ENCODE results near the gene KLHL7.

Gene KLHL7

GRCh38 chr7:23200331-23200730, 94.7 kb downstream of the KLHL7 start:
- Histone ChIP-seq H3K4me1 (ENCODE audit: control insufficient read depth, insufficient read depth, low read depth, low read length) (no peaks in the 10 kb centered on the region), H2AK5ac (ENCODE audit: low read length, severe bottlenecking) (no peak overlapping the region), H2BK15ac (ENCODE audit: low read depth, poor library complexity, severe bottlenecking) (no peak overlapping the region), H2AFZ (ENCODE audit: low read depth, low read length) (no peak overlapping the region), H2BK12ac (ENCODE audit: low read length in 2 of 2) (no peak overlapping the region), H3K79me1 (replicated peaks; ENCODE audit: low read length, poor library complexity, severe bottlenecking) (peaks cover 5% of the 10 kb centered on the region), H4K91ac (ENCODE audit: low read length) (no peak overlapping the region), H3K27me3 (ENCODE audit: control insufficient read depth in 1 of 2, insufficient read depth in 1 of 2, low read length in 2 of 2) (no peaks in the 10 kb centered on the region), H3K36me3 (ENCODE audit: control insufficient read depth in 1 of 2, insufficient read depth in 2 of 2, low read depth in 1 of 2, low read length in 2 of 2) (peaks cover 9 to 50% of the 10 kb centered on the region in 2 experiments), H2BK5ac (ENCODE audit: low read depth, low read length, poor library complexity, severe bottlenecking) (no peak overlapping the region), H3K23ac (ENCODE audit: low read length in 2 of 2) (no peak overlapping the region), H3K4me3 (ENCODE audit: insufficient read depth in 1 of 2, low read depth in 1 of 2, low read length in 2 of 2) (no peak overlapping the region), H3K4me2 (ENCODE audit: low read length, poor library complexity, severe bottlenecking) (no peak overlapping the region), H3K9ac (ENCODE audit: low read length) (no peak overlapping the region), H2BK120ac (ENCODE audit: low read depth, low read length) (no peak overlapping the region), H3K18ac (ENCODE audit: low read depth in 1 of 2, low read length in 2 of 2) (no peak overlapping the region), H3K14ac (ENCODE audit: low read length in 2 of 2) (no peak overlapping the region), H3K9me3 (ENCODE audit: control insufficient read depth, low read length) (no peaks in the 10 kb centered on the region), H4K8ac (ENCODE audit: low read length) (no peak overlapping the region), H3K27ac (ENCODE audit: low read length, poor library complexity, severe bottlenecking) (no peak overlapping the region), H3K4ac (ENCODE audit: low read depth in 1 of 2, low read length in 2 of 2) (no peak overlapping the region)
- no peak for DNase-seq
- WGBS, result 100% methylated on average over 2 of the region's 2 CpGs

GRCh38 chr7:23204241-23204640, 98.7 kb downstream of the KLHL7 start:
- peak; percentile 21 for DNase-seq
- Histone ChIP-seq H3K4me1 (ENCODE audit: control insufficient read depth, insufficient read depth, low read depth, low read length) (no peaks in the 10 kb centered on the region), H4K91ac (ENCODE audit: low read length) (no peak overlapping the region), H3K18ac (ENCODE audit: low read depth in 1 of 2, low read length in 2 of 2) (no peak overlapping the region), H3K9ac (ENCODE audit: low read length) (no peak overlapping the region), H3K14ac (ENCODE audit: low read length in 2 of 2) (no peak overlapping the region), H2AK5ac (ENCODE audit: low read length, severe bottlenecking) (no peak overlapping the region), H3K4me2 (ENCODE audit: low read length, poor library complexity, severe bottlenecking) (no peak overlapping the region), H3K36me3 (ENCODE audit: control insufficient read depth in 1 of 2, insufficient read depth in 2 of 2, low read depth in 1 of 2, low read length in 2 of 2) (peaks cover 16 to 29% of the 10 kb centered on the region in 2 experiments), H3K4ac (ENCODE audit: low read depth in 1 of 2, low read length in 2 of 2) (no peak overlapping the region), H2BK120ac (ENCODE audit: low read depth, low read length) (no peak overlapping the region), H3K23ac (ENCODE audit: low read length in 2 of 2) (no peak overlapping the region), H2BK15ac (ENCODE audit: low read depth, poor library complexity, severe bottlenecking) (no peak overlapping the region), H4K8ac (ENCODE audit: low read length) (no peak overlapping the region), H2BK12ac (ENCODE audit: low read length in 2 of 2) (no peak overlapping the region), H3K4me3 (ENCODE audit: insufficient read depth in 1 of 2, low read depth in 1 of 2, low read length in 2 of 2) (no peak overlapping the region), H2BK5ac (ENCODE audit: low read depth, low read length, poor library complexity, severe bottlenecking) (no peak overlapping the region), H2AFZ (ENCODE audit: low read depth, low read length) (no peak overlapping the region), H3K27me3 (ENCODE audit: control insufficient read depth in 1 of 2, insufficient read depth in 1 of 2, low read length in 2 of 2) (no peaks in the 10 kb centered on the region), H3K27ac (ENCODE audit: low read length, poor library complexity, severe bottlenecking) (no peak overlapping the region), H3K79me1 (replicated peaks; ENCODE audit: low read length, poor library complexity, severe bottlenecking) (peaks cover 1% of the 10 kb centered on the region), H3K9me3 (ENCODE audit: control insufficient read depth, low read length) (no peaks in the 10 kb centered on the region)
- WGBS, result no CpG with 5 or more reads among the region's 1 CpG

GRCh38 chr7:23205577-23205908, 100.0 kb downstream of the KLHL7 start:
- peaks cover 11 to 16% of the 10 kb centered on the region in 2 experiments for H3K36me3 ChIP-seq (ENCODE audit: control insufficient read depth in 1 of 2, insufficient read depth in 2 of 2, low read depth in 1 of 2, low read length in 2 of 2)
- DNase-seq, result no peak
- H3K79me1 ChIP-seq (replicated peaks; ENCODE audit: low read length, poor library complexity, severe bottlenecking), result no peaks in the 10 kb centered on the region
- WGBS, result 100% methylated on average over 1 of the region's 2 CpGs
- no peak overlapping the region for H2BK15ac ChIP-seq (ENCODE audit: low read depth, poor library complexity, severe bottlenecking)
- no peak overlapping the region for H2BK120ac ChIP-seq (ENCODE audit: low read depth, low read length)
- H3K18ac ChIP-seq (ENCODE audit: low read depth in 1 of 2, low read length in 2 of 2), result no peak overlapping the region
- H3K4me2 ChIP-seq (ENCODE audit: low read length, poor library complexity, severe bottlenecking), result no peak overlapping the region
- no peaks in the 10 kb centered on the region for H3K27me3 ChIP-seq (ENCODE audit: control insufficient read depth in 1 of 2, insufficient read depth in 1 of 2, low read length in 2 of 2)
- H3K9me3 ChIP-seq (ENCODE audit: control insufficient read depth, low read length), result no peaks in the 10 kb centered on the region
- no peak overlapping the region for H3K4ac ChIP-seq (ENCODE audit: low read depth in 1 of 2, low read length in 2 of 2)
- H2AK5ac ChIP-seq (ENCODE audit: low read length, severe bottlenecking), result no peak overlapping the region
- H3K14ac ChIP-seq (ENCODE audit: low read length in 2 of 2), result no peak overlapping the region
- peak overlapping the region; percentile 59 for H3K9ac ChIP-seq (ENCODE audit: low read length)
- no peak overlapping the region for H4K8ac ChIP-seq (ENCODE audit: low read length)
- no peak overlapping the region for H2AFZ ChIP-seq (ENCODE audit: low read depth, low read length)
- no peak overlapping the region for H3K23ac ChIP-seq (ENCODE audit: low read length in 2 of 2)
- no peak overlapping the region for H2BK12ac ChIP-seq (ENCODE audit: low read length in 2 of 2)
- H4K91ac ChIP-seq (ENCODE audit: low read length), result no peak overlapping the region
- no peak overlapping the region for H3K27ac ChIP-seq (ENCODE audit: low read length, poor library complexity, severe bottlenecking)
- no peak overlapping the region for H2BK5ac ChIP-seq (ENCODE audit: low read depth, low read length, poor library complexity, severe bottlenecking)
- no peaks in the 10 kb centered on the region for H3K4me1 ChIP-seq (ENCODE audit: control insufficient read depth, insufficient read depth, low read depth, low read length)
- no peak overlapping the region for H3K4me3 ChIP-seq (ENCODE audit: insufficient read depth in 1 of 2, low read depth in 1 of 2, low read length in 2 of 2)

- H2BK5ac ChIP-seq (ENCODE audit: low read depth, low read length, poor library complexity, severe bottlenecking), result no peak overlapping the region
- no peak overlapping the region for H3K4me3 ChIP-seq (ENCODE audit: insufficient read depth in 1 of 2, low read depth in 1 of 2, low read length in 2 of 2)
- H3K4me2 ChIP-seq (ENCODE audit: low read length, poor library complexity, severe bottlenecking), result no peak overlapping the region
- H2BK15ac ChIP-seq (ENCODE audit: low read depth, poor library complexity, severe bottlenecking), result no peak overlapping the region
- no peak overlapping the region for H3K18ac ChIP-seq (ENCODE audit: low read depth in 1 of 2, low read length in 2 of 2)
- no peak overlapping the region for H2BK12ac ChIP-seq (ENCODE audit: low read length in 2 of 2)
- no peak overlapping the region for H2AFZ ChIP-seq (ENCODE audit: low read depth, low read length)
- peak overlapping the region; percentile 59 for H3K9ac ChIP-seq (ENCODE audit: low read length)
- no peak overlapping the region for H4K91ac ChIP-seq (ENCODE audit: low read length)
- H2AK5ac ChIP-seq (ENCODE audit: low read length, severe bottlenecking), result no peak overlapping the region
- peaks cover 10 to 11% of the 10 kb centered on the region in 2 experiments for H3K36me3 ChIP-seq (ENCODE audit: control insufficient read depth in 1 of 2, insufficient read depth in 2 of 2, low read depth in 1 of 2, low read length in 2 of 2)
- no peak overlapping the region for H3K4ac ChIP-seq (ENCODE audit: low read depth in 1 of 2, low read length in 2 of 2)
- 95% methylated on average over 69 of the region's 76 CpGs for whole genome bisulfite sequencing
- DNase-seq, result no peak
- no peak overlapping the region for H3K27ac ChIP-seq (ENCODE audit: low read length, poor library complexity, severe bottlenecking)
- no peak overlapping the region for H2BK120ac ChIP-seq (ENCODE audit: low read depth, low read length)
- H3K79me1 ChIP-seq (replicated peaks; ENCODE audit: low read length, poor library complexity, severe bottlenecking), result no peaks in the 10 kb centered on the region
- no peaks in the 10 kb centered on the region for H3K9me3 ChIP-seq (ENCODE audit: control insufficient read depth, low read length)
- no peak overlapping the region for H3K14ac ChIP-seq (ENCODE audit: low read length in 2 of 2)
- no peak overlapping the region for H3K23ac ChIP-seq (ENCODE audit: low read length in 2 of 2)
- no peak overlapping the region for H4K8ac ChIP-seq (ENCODE audit: low read length)
- H3K4me1 ChIP-seq (ENCODE audit: control insufficient read depth, insufficient read depth, low read depth, low read length), result peaks cover 2% of the 10 kb centered on the region
- no peaks in the 10 kb centered on the region for H3K27me3 ChIP-seq (ENCODE audit: control insufficient read depth in 1 of 2, insufficient read depth in 1 of 2, low read length in 2 of 2)
Measured at GRCh38 chr7:23205909-23206767, 100.6 kb downstream of the KLHL7 start.

All from mesenchymal stem cell (in vitro differentiated cells and primary cell).